NOMO-1 treated with dmso at 0.1 percent for 144 hours (cell line): ENCODE measurements around the gene HNRNPAB.

Experiments
- DNase-seq: peaks from one replicate; lab custom pipeline; 2025; ENCODE audit not compliant: unreplicated experiment; lab: John Stamatoyannopoulos, UW

Gene HNRNPAB

DNA sequence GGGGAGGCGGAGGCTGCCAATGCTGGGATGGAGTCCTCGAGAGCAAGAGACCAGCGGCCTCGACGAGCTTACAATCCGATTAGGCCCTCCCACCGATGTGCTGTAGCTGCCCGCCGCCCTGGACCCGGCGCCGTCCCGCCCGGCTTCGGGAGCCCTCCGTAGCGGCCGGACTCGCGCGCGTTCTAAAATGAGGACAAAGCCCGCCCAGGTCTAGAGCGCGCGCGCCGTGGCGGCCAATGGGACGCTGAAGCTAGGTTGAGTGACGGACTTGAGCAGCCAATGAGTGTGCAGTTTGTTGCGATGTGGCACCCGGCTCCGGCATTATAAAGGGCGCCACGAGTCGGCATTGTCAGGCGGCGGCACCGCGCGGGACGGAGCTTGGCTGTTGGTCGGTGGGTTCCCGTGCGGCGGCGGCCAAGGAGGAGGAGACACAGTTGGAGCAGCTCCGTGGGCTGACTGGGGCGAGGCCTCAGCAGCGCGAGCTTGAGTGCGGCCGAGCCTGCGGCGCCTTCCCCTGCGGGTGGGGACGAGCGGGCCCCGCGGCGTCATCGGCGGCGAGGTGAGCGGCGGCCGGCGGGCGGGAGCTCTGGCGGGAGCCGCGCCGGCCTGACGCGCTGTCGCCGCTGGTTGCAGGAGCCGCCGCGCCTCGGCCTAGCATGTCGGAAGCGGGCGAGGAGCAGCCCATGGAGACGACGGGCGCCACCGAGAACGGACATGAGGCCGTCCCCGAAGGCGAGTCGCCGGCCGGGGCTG lies at the start of gene HNRNPAB:
TSS of gene HNRNPAB (plus strand) at position 352 of the 753 bp plus-strand sequence. CDS start at position 657, 305 bp downstream.
- peak; percentile 93 for DNase-seq

DNA sequence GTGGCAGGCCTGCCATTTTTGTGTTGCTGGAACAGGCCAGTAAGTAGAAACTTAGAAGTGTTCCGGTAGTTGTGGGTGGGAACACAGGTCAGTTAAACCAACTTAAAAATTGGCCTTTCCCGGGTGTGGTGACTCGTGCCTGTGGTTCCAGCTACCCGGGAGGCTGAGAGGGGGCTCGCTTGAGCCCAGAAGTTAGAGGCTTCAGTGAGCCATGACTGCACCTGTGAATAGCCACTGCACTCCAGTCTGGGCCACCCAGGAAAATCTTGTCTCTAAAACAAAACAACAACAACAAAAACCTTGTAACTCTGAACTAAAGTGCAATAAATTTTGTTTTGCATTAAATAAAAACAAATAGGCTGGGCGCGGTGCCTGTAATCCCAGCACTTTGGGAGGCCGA lies 49.3 kb upstream of the HNRNPAB start:
- DNase-seq, result no peak

DNA sequence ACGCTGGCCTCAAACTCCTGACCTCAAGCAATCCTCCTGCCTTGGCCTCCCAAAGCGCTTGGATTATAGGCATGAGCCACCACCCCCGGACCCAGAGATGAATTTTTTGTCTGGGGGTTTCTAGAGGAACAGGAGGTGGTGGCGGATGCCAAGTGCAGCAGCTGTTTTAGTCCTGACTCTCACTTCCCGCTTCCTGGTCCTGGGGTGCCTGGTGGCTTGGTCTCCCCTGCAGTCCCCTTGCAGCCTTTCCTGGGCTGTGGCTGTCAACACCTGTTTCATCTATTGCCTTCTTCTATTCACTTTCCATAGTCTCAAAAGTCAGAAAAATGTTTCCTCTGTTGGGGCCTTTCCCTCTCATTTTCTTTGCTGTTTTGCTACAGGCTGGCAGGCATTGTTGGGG lies 44.2 kb upstream of the HNRNPAB start:
- DNase-seq, result no peak

DNA sequence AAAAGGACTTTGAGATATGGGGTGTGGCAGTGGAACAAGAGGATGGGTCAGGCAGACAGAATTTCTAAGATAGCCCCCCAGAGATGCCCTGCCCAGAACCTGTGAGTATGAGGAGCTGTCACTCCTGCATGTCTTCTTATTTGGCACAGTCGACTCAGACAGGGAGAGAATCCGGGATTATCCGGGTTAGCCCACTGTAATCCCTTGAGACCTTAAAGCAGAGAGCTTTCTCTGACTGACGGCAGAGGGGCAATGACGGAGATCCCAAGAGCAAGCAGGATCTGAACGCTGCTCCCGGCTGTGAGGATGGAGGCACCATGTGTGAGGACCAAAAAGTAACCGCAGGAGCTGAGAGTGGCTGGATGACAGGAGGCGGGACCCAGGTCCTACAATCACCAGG lies 41.9 kb upstream of the HNRNPAB start:
- DNase-seq, result no peak

DNA sequence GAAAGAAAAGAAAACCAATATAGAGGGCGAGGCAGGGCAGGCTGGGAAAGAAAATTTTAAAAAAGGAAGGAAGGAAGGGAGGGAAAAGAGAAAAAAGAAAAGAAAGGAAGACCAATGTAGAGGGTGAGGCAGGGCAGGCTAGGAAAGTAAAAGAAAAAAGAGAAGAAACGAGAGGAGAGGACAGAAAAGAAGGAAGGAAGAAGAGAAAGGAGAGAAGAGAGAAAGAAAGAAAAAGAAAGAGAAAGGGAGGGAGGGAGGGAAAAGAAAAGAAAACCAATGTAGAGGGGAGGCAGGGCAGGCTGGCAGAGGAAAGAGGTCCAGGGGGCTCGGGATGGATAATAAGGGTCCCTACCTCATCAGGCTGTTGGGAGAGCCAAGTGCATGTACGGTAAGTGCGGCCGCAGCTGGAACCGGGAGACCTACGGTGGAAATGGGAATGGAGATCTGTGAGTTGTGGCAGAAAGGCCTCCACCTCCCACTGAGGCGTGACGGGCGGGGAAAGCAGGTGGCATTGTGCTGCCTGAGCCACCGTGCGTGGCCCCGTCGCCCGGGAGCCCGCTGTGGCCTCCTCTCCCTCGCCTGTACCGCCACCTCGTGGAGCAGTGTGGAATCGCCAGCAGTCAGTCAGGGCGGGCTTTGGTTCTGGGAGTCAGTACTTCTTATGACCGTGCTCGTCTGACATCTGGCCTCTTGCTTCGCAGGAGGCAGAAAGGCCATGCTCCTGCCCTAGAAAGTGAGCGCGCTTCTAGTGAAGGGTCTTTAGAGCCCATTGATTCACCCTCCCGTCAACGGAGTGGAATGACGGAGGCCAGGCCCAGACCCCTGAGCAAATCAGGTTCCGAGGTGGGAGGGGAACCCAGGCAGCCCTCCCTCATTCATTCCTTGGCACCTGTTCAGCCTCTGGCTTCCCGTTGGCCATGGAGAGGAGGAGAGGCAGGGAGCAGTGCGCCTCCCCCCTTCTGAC lies 40.3 kb upstream of the HNRNPAB start:
- DNase-seq, result peak; percentile 75

DNA sequence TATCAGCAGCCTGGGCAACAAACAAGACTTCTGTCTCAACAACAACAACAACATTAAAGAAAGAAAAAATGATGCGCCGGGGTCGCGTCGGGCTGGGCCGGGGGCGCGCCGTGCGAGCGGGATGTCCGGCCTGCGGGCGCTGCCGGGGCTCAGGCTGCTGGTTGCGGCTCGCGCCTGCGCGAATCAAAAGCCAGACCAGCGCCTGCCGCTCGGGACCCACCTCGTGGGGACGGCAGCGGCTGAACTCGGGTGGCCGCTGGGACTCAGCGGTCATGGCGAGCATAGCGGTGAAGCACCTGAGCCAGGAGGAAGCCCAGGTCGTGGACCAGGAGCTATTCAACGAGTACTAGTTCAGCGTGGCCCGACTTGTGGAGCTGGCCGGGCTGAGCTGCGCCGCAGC lies 38.8 kb upstream of the HNRNPAB start:
- DNase-seq, result no peak

DNA sequence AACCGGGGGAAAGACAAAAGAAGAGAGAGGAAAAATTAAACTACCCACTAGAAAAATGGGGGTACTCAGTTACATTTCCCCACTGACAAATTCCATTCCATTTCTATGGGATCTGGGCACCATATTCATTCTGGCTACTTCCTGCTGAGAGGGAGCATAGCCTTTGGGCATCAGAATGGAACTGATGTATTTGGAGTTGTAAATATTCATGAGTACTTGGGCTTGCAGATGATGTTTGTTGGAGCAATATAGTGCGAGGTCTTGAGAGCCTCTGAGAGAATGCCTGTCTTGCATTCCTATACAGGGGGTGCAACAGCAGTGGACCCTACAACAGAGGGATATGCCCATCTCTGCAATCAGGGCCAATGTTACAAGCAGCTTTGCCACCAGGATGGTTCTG lies 33.9 kb upstream of the HNRNPAB start:
- no peak for DNase-seq

DNA sequence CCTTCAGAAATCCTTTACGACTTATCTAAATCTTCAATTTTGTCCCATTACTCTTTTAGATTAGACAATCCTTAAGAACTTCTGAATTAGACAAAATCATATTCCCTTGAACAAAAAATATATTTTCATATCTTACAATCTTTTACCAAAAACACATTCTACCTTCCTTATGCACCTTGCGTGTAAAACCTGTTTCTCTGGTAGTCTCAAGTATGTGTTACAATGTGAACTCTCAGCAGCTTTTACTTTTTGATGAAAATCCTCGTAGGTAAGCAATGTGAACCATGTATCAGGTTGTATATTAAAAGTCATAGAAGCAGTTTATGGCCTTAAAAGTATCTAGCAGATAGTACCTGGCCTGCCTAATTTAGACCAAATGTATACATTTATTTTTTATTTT lies 29.9 kb upstream of the HNRNPAB start:
- DNase-seq, result no peak

DNA sequence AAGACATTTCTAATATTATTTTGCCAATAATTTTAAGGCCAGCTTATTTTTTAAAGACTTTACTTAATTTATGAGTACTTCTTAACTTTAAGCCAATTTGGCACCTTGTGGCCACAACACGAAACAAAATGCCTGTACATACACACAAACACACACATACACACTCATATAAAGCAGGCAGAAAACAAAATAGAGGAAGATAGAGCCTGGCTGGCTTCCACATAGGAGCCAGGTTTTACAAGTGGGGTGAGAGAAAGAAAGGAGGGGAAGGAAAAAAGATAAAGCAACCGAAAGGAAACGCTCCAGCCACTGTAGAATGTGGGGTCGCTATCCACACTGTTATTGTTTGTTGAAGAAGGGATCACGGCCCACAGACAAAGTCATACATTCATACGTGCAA lies 27.5 kb upstream of the HNRNPAB start:
- DNase-seq, result no peak

DNA sequence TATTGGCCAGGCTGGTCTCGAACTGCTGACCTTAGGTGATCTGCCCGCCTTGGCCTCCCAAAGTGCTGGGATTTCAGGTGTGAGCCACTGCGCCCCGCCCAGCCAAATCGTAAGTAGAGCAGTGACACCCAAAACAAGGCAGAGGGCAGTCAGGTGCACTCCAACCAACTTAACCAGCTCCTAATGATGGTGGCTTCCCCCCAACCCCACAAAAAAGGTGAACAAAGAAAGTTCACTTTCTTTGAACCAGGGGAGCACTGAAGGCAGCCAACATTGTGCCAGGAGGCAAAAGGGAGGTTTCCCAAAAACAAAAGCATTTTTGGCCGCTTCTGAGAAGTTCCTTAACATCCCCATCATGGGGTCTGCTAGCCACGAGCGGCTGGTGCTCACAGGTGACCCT lies 26.8 kb upstream of the HNRNPAB start:
- DNase-seq, result no peak

DNA sequence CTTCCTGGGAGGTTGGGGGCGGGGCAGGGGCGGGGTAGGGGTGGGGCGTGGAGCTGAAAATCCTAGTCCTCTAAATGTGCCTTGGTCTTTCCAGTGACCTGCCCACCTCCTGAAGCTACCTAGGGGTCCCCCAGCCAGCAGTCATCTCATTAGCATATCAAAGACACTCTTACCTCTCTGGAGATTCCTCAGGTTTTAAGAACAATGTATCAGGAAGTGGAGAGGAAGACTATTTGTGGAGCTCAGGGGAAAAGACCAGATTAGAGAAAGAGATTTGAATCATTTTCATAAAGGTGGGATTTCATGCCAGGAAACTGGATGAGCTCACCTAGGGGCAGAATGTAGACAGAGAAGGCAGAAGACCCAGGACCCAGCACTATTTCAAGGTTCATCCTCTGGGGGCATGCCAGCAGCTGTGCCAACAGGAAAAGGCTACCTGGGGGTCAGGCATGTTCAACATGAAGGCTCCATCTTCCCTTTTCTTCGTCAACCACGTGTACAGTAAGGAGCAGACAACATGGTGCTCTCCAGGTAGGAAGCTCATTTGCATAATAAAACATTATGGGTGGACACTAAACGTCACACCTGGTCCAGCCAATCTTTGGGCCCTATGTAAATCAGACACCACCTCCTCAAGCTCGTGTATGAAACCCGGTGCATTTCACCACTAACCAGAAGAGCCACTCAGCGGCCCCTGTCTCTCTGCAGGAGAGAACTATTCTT lies 24.0 kb upstream of the HNRNPAB start:
- DNase-seq, result no peak

DNA sequence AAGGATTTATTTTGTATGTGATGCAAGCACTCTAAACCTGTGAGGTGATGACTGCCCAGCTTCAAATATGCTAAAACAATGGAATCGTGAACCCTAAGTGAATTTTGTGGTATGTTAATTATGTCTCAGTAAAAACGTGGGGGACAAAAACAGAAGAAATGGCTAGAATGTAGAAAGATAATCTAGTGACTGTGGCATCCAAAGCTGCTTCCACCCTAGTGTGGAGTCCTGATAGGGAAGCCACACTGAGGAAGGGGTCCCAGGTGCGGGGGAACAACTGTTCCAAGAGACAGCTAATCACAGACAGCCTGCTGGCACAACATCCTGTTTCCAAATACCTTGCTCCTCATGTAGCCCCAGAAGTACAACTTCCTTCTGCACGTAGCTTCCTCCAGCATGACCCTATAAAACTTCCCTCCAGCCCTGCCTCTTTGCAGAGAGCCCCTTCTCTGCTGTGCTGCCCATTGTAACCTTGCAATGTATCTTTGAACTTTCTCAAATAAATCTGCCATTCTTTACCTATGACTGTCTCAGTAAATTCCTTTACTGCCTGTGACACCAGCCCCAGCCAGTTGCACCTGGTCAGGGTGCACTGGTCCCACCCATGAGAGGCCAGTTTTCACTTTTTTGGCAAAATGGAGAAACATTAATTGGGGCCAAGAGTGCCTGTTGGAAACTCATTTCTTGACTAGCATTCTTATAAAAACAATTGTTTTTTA lies 22.0 kb upstream of the HNRNPAB start:
- peak; percentile 43 for DNase-seq

DNA sequence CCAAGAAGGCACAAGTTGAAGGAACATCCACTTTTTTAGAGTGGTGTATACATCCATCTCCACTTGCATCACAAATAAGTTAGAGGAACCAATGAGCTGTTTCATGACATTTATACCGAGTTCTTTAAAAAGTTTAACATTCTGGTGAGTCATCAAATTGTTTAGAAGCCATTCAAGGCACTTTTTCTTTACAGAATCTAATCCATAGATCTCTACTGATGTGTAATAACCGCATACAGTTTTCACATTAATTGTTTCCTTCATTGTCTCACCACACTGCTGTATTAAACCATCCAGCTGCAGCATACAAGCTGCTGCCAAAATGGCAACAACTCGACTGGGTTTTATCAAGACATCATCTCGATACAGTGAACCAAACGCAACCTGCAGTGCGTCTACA lies 17.9 kb upstream of the HNRNPAB start:
- DNase-seq, result no peak

DNA sequence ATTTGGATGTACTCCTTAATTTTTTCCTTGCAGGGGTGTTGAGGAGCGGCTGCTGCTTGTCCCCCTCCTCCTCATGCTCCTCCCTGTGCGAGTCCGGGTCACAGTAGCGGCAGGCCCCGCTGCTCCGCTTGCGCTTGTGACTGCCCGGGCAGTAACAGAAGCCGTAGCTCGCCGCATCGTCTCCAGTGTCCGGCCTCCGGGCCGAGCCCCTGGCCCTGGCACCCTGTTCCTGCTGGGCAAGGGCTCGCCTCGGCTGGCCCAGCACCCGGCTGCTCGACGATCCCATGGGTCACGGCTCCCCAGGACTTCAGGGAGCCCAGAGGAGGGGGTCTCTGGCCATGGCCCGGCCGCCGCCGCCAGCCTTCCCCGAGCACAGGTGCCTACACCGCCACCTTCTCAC lies 17.3 kb upstream of the HNRNPAB start, which contains the start of gene GMCL2:
TSS of gene GMCL2 (minus strand) at position 358 of the 400 bp plus-strand sequence. CDS start at position 286, 72 bp downstream.
- no peak for DNase-seq

DNA sequence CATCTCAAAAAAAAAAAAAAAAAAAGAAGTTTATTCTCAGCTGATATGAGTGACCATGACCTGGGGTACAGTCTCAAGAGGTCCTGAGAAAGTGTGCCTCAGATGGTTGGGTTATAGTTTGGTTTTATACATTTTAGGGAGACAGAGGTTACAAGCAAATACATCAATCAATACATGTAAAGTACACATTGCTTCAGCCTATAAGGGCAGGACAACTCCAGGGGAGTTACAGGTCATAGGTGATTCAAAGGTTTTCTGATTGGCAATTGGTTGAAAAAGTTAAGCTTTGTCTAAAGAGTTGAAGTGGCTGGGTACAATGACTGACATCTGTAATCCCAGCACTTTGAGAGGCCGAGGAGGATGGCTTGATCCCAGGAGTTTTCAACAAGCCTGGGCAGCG lies 14.9 kb upstream of the HNRNPAB start:
- no peak for DNase-seq

DNA sequence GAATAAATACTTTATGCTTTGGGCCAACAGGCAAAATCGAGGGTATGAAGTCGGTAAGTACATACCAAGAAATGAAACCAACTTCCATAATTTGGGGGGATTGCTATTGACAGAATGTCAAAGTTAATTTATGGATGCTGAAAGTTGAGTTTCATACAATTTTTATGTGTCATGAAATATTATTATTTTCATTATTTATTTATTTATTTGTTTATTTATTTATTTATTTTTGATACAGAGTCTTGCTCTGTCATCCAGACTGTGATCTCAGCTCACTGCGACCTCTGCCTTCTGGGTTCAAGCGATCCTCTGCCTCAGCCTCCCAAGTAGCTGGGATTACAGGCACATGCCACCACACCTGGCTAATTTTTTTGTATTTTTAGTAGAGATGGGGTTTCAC lies 12.7 kb upstream of the HNRNPAB start:
- no peak for DNase-seq

DNA sequence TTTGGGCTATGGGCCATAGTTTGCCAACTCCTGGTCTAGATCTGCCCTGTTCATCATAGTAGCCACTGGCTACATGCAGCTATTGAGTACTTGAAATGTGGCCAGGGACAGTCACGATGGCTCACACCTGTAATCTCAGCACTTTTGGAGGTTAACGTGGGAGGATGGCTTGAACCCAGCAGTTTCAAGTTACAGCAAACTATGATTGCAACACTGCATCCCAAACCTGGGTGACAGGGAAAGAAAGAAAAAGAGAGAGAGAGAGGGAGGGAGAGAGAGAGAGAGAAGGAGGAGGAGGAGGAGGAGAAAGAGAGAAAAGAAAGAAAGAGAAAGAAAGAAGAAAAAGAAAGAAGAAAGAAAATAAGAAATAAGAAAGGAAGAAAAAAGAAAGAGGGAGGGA lies 12.1 kb upstream of the HNRNPAB start:
- no peak for DNase-seq

DNA sequence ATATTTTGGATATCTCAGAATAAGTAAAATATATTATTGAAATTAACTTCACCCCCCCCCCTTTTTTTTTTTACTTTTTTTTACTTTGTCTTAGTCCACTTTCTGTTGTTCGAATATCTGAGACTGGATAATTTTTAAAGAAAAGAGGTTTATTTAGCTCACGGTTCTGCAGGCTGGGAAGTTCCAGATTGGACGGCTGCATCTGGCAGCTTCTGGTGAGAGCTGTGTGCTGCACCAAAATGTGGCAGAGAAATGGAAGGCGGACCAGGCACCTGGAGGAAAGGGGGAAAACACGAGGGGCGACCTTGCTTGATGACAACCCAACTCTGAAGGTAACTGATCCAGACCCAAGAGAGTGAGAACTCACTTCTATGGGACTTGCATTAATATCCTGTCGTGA lies 11.5 kb upstream of the HNRNPAB start:
- DNase-seq, result no peak

DNA sequence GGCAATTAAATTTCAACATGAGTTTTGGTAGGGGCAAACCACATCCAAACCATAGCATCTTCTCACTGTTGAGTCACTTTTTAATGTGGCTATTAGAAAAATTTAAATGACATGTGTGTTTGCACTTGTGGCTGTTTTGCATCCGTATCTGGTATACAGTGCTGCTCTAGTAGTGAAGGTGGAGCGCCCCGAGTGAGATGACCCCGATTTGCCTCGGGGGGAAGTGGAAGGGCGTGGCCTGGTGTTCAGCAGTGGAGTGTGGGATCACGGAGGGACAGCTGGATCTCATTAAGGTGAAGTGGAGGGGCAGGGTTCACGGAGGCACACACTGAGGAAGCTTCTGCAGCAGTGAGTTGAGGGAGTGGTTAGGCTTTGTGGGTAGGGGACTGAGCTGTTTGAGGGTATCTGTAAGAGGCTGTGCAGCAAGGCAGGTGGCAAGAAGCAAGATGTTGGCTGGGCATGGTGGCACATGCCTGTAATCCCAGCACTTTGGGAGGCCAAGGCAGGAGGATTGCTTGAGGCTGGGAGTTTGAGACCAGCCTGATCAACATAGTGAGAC lies 11.0 kb upstream of the HNRNPAB start:
- no peak for DNase-seq

DNA sequence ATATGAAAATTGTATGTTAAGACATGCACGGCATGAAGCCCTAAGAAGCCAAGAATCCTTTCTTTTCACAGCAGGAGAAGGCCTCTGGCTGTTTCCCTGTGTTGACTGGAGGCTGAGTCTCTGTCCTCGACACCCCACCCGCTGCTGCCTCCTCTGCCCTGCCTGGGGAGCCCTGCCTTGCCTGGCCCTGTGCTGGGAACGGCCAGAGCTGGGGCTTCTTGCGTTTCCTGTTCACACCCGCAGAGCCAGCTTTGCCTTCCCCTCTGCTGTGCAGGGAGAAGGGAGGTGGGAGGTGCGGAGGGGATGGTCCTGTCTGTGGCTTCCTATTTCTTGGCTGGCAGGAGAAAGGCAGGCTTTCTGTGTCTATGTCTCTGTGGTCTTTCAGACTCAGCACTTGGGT lies 10.3 kb upstream of the HNRNPAB start:
- no peak for DNase-seq
